GM19324 (cell line): ENCODE data around the gene CAPN1.
A peak's percentile ranks its signal among the peaks of the same experiment; 100 is the strongest.
"Not testable (repeated sequence)": the region's sequence is repeated elsewhere in the genome, so short reads cannot be mapped to it uniquely, and the experiment has no call there.

ENCODE experiments used
- ATAC-seq: cut with Tn5 transposase; IDR thresholded peaks from one replicate; pipeline ENCODE4 v1.9.1; 2021; ENCODE audit warnings: mild to moderate bottlenecking, moderate library complexity; ENCODE audit not compliant: unreplicated experiment, low FRiP score

CAPN1 gene

DNA sequence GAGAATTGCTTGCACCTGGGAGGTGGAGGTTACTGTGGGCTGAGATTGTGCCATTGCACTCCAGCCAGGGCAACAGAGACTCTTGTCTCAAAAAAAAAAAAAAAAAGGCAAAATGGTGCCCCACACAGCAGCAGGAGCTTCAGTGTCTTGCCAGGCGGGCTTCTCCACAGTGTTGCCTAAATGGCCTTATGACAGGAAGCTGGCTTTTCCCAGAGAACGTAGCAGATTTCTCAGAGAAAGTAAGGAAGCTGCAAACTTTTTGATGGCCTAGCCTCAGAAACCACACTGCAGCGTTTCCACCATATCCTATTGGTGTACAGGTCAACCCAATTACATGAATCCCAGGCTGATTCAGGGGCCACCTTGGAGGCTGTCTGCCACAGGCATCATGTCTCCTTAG lies 24.4 kb upstream of the CAPN1 start:
- ATAC-seq = no peak

DNA sequence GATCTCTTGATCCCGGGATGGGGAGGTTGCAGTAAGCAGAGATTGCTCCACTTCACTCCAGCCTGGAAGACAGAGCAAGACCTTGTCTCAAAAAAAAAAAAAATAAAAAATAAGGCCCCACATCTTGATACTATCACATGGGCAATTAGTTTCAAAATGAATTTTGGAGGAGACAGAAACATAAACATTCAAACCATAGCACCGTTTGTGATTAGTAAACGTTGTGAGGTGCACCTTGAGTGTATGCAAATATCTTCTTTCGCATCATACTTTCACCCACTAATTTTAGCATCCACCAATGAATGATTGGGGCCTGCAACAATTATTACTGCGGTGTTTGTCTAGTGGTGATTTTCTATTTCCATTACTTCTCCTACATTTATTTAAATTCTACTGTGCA lies 22.7 kb upstream of the CAPN1 start:
- ATAC-seq = peak; percentile 74

DNA sequence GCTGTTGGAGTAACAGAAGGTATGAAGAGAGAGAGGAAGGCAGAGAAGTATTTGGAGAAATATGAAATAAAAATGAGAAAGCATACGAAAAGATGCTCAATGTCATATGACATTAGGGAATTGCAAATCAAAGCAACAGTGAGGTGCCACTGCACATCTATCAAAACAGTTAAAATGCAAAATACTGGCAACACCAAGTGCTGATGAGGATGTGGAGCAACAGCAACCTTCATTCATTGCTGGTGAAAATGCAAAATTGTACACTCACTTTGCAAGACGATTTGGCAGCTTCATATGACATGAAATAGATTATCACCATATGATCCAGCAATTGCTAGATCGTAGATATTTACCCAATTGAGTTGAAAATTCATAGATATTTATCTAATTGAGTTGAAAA lies 21.1 kb upstream of the CAPN1 start:
- no peak for ATAC-seq

DNA sequence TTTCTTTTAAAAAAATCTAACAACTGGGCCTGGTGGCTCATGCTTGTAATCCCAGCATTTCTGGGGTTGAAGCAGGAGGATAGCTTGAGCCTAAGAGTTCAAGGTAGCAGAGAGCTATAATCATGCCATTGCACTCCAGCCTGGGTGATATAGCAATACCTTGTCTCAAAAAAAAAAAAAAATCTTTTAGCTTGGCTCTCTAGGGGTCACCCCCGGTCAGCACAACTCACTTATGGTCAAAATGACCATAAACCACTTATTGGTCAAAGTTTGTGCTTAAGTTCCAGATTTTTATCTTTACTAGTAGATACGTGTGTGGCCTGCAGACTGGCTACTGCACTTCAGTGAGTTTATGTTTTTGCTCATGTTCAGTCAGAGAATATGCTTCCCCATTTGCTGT lies 18.0 kb upstream of the CAPN1 start:
- no peak for ATAC-seq

DNA sequence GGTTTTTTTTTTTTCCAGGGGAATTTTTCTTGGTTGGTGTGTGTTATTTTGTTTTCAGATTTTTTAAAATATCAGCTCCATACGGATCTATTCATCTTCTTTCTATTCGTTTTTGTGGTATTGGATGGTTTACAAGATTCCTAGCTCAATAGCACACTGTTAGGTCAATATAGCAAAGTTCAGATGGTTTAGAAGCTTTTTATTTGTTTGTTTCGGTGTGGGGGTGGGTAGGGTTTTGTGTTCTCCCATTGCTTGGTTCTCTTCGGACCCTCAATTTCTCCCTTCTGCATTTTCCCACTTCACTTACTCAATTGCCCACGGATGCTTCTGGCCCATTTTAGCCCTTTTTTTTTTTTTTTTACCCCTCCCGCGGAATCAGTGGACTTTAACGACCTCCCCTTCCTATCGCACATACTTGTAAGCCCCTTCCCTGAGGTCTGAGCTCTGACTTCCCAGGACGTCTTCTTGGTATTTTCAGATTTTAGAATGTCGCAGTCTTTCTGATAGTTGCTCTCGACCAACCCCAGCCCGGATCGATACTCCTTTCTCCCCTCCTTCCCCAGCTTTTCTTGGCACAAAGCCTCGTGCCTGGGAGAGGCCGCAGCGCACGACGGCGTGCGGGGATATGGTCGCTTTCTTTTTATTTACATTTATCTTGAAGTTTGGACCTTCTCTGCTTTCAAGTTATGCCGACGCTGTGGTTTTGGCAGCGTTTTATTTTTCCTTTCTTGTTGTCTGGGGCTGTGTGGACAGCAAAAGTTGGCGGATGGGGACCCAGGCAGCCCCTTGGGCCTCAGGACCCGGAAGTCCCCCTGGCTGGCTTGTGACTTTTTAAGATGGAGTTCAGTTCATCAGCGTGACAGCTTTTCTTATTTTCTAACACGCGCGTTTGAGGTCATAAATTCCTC lies 16.1 kb upstream of the CAPN1 start:
- no peak for ATAC-seq

DNA sequence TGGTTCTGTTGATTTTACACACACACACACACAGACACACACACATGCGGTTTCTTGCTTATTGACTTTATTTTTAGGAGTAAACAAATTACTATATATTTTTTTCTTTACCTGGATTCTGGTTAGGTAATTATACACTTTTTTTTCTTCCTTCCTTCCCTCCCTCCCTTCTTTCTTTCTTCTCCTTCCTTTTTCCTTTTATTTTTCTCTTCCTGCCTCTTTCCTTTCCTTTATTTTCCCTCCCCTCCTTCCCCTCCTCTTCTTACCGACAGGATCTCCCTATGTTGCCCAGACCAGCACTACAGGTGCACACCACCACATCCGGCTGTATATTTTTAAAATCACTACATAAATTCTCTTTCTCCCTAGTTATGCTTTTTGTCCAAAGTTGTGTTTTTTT lies 14.8 kb upstream of the CAPN1 start:
- no peak for ATAC-seq

DNA sequence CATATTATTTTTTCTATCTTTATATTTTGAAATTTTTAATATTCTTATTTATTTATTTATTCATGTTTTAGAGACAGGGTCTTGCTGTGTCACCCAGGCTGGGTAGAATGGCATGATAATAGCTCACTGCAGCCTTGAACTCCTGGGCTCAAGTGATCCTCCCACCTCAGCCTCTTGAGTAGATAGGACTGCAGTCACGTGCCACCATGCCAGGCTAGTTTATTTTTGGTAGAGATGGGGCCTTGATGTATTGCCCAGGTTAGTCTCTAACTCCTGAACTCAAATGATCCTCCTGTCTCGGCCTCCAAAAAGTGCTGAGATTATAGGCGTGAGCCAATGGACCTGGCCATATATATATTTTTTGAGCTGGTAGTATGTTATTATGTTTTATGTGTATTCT lies 14.1 kb upstream of the CAPN1 start:
- no peak for ATAC-seq

DNA sequence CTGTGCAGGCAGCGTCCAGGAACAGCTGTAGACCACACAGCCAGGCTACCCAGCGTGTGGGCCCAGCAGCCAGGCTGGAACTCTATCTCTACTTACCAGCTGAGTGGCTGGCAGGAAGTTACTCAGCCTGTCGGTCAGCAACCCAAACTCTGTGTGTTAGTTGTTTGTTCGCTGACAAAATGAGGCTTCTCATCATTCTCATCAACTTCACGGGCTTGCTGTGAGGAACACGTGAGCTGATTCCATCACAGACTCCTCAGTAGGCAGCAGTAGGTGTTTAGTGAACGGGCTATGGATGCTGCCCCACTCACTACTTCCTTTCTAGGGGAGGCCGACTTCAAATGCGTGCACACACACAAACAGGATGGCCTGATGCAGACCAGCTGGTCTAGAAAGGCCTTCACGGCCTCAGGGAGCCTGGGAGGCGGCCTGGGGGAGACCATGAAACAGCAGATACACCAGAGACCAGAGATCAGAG lies 12.5 kb upstream of the CAPN1 start:
- ATAC-seq = no peak

DNA sequence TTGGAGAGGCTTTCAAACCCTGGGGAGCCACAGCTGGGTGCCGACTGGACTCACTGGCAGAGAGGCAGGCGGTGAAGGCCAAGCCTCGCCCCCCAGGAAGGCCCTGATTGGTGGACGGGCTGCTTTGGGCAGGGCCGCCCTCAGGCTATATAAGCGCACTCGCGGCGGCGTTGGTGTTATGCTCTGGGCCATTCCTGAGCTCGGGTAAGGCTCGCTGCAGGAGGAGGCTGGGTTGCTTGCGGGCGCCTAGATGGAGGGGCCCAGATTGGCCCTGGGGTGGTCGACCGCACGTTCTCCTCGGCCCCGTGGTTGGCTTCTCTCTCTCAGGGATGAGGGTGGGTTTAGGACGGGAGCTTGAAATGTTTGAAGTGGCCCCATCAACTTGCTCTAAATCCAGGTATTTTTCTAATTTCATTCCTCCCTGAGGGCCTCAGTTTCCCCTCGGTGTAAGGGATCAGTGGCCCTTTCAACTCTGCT lies 11.6 kb upstream of the CAPN1 start, which contains the start of gene SPDYC:
SPDYC (plus strand) TSS at position 176 of the 477 bp plus-strand sequence. CDS start 1,125 bp downstream, outside the sequence.
- ATAC-seq = no peak

DNA sequence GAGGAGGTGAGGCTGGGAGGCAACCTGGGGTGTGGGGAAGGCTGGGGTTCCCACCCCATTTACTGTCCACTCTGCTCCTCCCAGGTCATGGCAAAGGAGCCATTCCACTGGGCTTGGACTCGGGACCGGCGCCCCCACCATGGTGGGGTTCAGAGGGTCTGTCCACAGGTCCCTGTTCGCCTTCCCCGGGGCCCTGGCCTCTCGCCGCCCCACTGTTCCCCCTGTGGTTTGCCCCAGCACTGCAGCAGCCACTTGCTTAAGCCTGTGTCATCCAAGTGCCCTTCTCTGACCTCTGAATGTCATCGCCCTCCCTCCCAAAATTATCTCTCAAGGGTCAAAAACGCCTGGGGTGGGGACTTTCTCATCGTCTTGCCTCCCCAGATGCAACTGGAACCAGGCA lies 9.1 kb upstream of the CAPN1 start:
- ATAC-seq = no peak

DNA sequence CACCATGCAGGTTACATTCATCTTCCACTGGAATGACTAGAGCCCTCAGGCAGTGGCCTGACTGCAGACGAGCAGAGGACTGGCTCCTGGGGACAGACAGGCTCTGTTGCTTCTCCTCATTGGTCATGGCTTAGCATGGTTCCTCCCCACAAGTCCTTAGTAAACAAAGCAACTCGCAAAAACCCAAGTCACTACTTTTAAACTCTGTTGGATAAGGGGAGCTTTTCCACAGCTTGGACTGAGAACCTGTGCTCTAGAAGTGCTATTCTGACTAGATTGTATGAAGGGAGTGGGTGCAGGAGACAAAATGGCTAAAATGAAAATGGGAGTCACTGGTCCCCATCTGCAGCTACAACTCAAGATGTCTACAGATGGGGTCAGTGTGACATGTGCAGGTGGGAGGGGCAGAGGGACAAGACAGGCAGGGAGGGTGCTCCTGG lies 7.1 kb upstream of the CAPN1 start:
- ATAC-seq = not testable (repeated sequence)

DNA sequence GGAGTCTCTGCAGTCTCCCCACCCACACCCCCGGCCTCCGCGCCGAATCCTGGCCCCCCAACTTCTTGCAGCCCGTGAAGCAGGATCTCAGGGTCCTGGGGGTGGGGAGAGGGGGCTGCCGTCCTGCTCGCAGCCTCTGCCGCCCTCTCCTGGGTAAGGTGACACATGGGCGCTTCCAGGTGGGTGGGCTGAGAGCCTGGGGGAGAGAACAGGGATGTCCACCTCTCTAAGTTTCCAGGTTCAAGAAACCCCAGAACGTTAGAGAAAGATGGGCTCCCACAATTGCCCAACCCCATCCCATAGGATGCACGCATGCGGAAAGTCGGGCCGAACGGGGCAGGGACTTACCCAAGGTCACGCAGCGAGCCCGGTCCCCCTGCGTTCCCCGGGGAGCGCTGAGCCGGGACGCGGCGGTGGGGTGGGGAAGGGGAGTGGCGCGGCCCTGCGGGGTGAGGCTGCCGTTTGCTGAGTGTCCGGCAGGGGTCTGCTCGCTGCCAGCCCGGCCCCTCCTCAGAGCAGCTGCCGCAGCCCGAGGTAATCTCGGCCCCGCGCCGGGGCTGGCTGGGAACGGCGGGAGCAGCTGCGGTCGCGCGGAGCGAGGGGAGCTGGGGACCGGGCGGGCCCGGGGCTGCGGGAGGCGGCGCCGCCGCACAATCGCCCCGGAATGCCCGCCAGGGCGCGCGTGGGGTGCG lies 705 bp upstream of the CAPN1 start:
- ATAC-seq = peak; percentile 66

DNA sequence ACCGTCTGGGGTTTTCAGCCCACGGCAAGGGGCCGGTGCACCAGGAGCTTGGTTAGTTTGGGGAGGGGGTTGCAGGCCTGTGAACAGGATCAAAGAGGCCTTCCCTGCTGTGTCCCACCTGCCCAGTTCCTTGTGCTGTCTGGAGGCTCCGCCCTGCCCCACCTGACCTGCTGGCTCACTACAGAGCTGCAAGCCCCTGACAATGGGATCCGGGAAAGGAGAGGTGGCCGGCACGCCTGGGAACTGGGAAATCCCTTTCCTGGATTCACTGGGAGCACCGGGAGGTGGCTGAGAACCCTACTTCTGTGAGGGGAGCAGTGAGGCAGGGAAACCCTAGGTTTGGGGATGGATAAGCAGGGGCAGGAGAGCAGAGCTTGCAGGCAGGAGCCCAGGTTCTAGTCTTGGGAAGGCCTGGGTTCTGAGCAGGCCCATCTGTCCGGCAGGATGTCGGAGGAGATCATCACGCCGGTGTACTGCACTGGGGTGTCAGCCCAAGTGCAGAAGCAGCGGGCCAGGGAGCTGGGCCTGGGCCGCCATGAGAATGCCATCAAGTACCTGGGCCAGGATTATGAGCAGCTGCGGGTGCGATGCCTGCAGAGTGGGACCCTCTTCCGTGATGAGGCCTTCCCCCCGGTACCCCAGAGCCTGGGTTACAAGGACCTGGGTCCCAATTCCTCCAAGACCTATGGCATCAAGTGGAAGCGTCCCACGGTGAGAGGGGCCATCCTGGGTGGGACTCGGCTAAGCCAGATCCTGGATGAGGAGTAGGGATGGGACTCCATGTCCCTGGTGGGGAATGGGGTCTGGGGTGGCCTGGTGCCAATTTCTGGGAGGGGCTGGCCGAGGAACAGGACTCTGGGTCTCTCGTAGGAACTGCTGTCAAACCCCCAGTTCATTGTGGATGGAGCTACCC lies 786 bp downstream of the CAPN1 start:
- no peak for ATAC-seq

DNA sequence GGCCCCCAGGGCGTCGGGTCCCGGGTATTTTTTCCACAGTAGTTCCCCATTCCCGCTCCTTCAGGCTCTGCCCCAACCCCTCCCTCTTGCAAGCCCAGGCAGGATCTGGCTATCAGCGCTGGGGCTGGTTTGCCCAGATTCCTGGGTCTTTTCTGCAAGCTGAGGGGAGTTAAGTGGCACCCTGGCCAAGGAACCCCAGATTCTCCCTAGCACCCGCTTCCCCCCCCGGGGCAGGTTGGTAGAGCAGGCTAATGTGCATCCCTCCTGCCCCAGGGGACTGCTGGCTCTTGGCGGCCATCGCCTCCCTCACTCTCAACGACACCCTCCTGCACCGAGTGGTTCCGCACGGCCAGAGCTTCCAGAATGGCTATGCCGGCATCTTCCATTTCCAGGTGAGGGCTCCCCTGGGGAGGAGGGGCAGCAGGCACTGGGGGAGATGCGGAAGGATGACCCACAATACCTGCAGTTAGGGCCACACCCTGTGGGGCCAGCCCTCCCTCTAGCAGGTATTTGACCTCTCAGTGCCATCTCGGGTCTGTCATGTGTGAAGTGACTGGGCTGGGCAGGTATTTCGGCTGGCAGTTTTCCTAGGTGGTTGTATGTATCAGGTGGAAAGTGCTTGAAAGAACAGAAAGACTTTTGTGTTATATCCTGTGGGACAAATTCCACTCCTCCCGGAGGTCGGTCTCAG lies 1.6 kb downstream of the CAPN1 start:
- no peak for ATAC-seq

DNA sequence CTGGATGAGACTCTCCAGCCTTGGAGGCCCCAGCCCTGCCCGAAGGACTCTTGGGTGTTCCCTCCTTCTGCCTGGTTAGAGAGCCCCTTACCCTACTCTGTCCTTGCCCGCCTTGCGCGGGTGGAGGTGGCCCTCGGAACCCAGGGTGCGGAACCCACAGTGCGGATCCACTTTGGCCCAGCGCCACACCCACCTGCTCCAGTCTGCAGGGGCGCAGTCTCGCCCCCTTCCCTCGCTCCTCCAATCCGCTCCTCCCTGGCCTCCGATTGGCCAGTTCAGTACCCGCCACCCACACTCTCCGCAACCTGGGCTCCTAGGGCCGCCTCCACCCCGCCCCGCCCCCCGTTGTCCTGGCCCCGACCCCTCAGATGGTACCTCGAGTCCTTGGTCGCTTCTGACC lies 2.4 kb downstream of the CAPN1 start:
- no peak for ATAC-seq

DNA sequence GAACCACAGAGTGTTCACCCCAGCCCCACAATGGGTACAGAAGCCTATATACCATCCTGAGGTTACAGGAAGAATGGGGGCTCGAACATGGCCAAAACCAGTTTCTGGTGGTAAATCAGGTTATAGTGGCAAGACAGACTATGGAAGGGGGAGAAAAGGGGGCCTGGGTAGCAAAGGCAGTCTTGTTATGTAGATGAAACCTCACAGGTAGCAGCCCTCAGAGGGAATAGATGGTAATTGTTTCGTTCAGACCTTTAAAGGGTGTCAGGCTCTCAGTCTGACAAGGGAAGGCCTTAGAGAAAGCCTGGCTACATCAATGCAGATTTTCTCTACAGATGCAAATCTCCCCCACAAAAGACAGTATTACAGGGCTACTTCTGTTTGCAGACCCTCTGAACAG lies 3.4 kb downstream of the CAPN1 start:
- ATAC-seq = no peak

DNA sequence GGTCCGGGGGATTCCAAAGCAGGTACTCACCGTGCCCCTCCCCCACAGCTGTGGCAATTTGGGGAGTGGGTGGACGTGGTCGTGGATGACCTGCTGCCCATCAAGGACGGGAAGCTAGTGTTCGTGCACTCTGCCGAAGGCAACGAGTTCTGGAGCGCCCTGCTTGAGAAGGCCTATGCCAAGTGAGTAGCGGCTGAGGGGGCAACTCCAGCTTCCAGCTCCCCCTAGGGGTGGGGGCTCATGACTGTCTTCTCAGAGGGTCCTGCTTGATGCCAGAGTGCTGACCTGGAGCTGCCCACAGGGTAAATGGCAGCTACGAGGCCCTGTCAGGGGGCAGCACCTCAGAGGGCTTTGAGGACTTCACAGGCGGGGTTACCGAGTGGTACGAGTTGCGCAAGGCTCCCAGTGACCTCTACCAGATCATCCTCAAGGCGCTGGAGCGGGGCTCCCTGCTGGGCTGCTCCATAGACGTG lies 4.2 kb downstream of the CAPN1 start:
- no peak for ATAC-seq

DNA sequence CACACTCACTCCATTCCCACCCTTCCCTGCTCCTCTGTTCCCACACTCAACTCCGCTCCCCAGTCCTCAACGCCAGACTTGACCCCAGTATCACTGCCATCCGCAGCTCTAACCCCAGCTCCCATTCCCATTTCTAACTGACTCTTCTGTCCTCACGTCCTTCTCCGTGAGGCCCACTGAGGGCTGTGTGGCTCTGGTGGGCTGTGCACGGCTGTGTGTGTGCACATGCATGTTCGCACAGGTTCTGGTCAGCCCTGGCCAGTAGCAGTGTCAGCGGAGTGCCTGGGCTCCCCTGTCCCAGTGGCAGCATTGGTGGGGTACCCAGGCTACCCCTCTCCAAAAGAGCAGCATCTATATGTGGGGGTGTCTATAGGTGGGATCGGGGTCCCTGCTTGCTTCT lies 5.0 kb downstream of the CAPN1 start:
- ATAC-seq = no peak

DNA sequence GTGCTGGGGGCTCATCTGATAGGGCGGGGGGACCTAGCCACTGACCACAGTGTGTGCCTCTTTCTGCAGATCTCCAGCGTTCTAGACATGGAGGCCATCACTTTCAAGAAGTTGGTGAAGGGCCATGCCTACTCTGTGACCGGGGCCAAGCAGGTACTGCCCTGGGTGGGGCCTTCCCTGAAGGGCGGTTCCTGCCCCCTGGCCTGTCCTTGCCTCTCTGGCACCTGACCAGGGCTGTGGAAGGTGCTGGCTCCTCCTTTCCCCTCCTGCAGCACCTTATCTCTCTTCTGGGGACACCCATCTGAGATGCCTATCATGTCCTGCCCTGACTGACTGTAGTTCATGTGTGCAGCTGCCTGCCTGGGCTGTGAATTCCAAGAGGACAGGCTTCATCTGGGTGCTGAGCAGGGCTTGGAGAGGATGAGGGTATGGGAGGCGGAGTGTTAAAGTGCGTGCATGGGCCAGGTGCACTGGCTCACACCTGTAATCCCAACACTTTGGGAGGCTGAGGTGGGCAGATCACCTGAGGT lies 5.5 kb downstream of the CAPN1 start:
- no peak for ATAC-seq
